Measurements from ENCODE around the gene MOSPD3.

The MOSPD3 gene

DNA sequence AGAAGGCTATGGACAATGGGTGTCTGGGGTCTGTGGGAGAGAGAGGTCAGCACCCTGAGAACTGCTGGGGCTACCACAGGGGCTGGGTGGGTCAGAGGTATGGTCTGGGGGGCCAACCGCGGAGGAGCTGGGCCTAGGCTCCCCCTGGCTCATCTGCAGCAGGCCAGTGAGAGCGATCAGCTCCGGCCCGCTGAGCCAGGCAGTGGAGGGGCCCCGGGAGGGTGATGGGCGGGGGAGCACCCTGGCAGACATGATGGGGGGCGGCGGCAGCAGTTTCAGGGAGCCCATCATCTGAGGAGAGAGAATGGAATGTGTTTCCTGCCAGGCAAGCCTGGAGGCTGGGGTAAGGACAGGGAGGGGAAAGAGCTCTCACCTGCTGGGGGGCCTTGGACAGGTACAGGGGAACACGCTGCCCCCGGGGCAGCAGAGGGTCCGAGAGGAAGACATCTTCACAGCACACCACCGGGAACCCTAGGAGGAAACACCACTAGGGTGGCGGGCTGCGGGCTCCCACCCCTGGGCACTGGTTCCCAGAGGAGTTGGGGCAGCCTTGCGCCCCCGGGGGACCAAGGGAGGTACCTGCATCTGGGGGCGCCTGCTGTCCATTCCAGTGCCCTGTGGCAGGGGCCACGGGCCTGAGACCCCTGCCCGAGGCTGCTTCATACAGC, 39.9 kb upstream of the MOSPD3 start:
- TF ChIP-seq GATA2 (IDR thresholded peaks at IDR 0.05; ENCODE audit: low read depth, low read length): no peak
- TF ChIP-seq GATA3 (IDR thresholded peaks at IDR 0.05; ENCODE audit: low read depth, low read length): no peak

DNA sequence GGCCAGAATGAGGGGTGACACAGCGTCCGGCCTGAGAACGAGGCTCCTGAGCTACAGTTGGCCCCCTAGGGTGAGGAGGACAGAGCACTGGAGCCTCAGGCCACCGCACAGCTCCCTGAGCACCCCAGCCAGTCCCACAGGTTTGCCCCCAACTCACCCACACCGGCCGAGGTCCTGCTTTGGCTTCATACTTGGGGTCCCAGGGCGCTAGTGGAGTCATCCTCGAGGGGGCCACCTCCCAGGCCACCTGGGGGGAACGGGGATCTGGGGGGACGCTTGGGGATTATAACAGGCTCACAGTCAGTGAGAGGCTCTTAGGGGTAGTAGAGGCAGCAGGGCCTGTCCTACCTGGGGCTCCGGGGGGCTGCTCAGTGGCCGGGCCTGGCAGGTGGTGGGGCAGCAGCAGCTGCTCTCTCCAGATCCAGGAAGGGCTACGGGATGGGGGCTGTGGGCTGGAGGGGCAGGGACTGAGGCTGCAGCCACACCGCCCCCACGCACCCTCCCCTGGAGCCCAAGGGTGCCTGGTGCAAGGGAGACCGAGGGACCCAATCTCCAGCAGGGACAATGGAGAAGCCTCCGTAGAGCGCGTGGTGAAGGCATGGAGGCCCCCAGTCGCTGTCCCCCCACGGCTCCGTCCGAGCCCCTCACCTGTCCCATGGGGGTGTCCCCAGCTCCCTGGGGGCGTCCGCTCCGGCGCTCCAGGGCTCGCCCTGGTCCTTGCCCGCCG, 39.2 kb upstream of the MOSPD3 start:
- TF ChIP-seq GATA3 (IDR thresholded peaks at IDR 0.05; ENCODE audit: low read depth, low read length): no peak
- TF ChIP-seq GATA2 (IDR thresholded peaks at IDR 0.05; ENCODE audit: low read depth, low read length): no peak

DNA sequence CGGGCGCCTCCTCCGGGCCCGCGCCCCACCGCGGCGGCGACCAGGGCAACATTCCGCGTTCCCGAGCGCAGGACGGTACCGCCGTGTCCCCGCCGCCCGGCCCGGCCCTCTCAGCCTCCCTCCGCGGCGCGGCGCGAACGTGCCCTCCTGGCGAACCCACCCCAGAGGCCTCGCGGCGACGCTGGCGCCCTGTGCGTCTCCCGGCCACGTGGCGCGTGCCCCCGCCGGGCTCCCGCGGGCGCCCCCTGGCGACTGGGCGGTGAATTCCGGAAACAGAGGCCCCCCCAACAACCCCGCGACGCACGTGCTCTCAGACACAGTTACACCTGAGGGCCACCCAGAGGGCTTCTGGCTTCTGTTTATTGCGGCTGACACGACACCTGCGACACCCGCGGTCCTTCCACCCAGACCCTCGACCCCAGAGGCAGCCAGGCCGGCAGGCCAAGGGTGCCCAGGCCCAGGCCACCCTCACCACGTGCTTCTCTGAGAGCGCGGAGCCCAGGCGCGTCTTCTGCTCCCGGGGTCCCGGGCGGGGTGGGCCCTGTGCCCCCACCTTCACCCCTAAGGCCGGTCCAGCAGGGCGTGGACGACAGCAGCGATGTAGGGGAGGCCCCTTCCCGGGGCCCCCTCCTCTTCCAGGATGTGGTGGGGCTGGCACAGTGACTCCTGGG, 38.5 kb upstream of the MOSPD3 start, which contains the start of gene SAP25:
Gene SAP25, minus strand, starts transcription at position 210 of the 671 bp plus-strand sequence. Its CDS starts 158 bp downstream, at position 52.
- TF ChIP-seq GATA3 (IDR thresholded peaks at IDR 0.05; ENCODE audit: low read depth, low read length) (no peak), GATA2 (IDR thresholded peaks at IDR 0.05; ENCODE audit: low read depth, low read length) (no peak)

DNA sequence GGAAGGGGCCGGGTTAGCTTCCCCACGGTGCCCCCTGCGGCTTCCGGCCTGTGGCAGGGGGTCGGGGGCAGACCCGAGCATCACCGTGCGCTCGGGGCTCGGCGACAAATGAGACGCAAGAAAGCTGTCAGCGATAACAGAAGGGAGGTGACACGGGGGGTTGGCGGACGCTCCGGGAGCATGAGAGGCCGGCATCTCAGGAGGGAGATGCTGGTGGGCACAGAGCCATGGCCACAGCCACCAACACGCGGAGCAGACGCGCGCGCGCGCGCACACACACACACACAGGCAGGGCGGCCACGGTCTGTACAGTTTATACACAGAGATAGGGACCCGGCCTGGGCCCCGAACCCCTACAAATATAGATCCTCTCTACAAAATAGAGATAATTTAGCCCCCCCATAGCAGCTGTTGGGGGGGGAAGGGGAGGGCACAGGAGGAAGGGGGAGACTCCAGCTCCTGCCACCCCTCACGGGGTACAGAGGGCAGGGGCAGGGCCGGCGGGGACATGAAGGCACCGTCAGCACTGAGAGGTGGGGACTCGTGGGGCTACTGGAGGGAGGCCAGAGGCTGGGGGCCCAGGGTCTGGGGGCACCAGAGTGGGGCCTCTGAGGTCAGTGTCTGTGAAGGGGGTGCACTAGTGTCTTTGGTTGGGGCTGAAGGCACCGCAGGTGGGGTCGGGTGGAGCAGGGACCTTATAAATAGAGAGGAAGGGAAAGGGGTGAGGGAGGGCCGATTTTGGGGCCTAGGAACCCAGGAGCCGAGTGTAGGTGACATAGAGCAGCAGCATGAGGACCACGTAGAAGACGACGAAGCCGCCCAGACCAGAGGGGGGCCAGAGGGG, 37.8 kb upstream of the MOSPD3 start:
- no peak for TF ChIP-seq GATA3 (IDR thresholded peaks at IDR 0.05; ENCODE audit: low read depth, low read length)
- no peak for TF ChIP-seq GATA2 (IDR thresholded peaks at IDR 0.05; ENCODE audit: low read depth, low read length)

DNA sequence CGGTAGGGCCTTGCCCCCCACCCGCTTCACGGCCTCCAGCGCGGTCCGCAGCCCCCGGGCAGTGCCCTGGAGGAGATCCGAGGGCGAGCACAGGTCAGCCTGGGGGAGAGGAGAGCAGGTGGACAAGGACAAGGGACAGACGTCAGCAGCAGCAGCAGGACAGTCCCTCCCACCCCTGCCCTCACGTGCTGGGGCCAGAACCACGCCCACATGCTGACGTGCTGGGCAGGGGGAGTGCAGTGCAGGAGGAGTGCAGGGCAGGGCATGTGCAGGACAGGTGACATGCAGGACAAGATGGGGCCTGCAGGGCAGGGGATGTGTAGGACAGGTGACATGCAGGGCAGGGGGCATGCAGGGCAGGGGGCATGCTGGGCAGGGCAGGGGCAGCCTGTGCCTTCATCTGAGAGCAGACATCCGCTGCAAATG, 37.1 kb upstream of the MOSPD3 start:
- no peak for TF ChIP-seq GATA2 (IDR thresholded peaks at IDR 0.05; ENCODE audit: low read depth, low read length)

DNA sequence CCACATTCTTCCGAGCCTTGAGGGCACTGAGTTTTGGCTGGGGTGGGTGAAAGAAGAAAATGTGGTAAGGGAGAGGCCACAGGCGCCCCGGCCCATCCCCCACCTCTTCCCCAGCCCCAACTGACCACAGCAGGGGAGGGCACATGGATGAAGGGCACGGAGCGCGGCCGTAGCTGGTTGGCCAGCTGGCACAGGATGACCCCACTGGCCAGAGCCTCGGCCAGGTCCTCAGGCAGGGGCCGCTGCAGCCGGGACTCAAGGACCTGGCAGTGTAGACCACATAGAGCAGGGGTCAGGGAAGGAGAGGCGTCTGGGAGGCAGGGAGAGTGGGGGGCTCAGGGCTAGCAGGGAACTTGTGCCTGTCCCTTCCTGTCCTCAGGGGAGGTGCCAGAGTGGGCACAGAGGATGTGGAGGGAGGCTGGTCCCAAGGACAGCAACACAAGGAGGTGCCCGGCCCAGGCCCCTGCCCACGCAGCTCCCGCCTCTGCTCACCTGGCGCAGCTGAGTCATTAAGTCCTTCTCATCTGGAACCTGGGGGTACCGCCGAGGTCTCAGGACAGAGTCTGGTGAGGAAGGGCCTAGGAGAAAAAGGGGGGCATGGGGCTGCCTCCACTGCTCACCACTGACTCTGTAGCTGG, 36.5 kb upstream of the MOSPD3 start:
- no peak for TF ChIP-seq GATA2 (IDR thresholded peaks at IDR 0.05; ENCODE audit: low read depth, low read length)
- no peak for TF ChIP-seq GATA3 (IDR thresholded peaks at IDR 0.05; ENCODE audit: low read depth, low read length)

DNA sequence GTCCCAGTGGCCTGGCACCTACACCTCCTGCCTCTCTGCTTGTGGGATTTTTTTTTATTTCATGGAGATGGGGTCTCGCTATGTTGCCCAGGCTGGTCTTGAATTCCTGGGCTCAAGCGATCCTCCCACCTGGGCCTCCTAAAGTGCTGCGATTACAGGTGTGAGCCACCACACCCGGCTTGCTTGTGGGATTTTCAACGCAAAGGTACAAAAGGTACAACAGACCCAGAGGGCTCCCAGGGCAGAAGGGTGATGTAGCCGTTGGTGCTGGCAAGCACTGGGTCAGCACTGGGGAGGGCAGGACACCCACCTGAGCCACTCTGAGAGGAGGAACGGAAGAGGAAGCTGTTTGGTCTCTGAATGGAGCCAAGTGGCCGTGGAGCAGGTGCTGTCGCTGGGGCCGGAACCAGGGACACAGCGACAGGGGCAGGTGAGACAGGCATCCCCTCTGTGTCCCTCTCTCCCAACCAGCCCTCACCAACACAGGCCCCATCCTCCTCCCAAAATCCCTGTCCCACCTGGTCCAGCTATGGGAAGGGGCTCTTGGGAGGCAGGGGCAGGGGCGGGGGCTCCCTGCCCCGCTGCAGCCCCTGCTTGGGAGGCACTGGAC, 35.9 kb upstream of the MOSPD3 start:
- TF ChIP-seq GATA3 (IDR thresholded peaks at IDR 0.05; ENCODE audit: low read depth, low read length) (no peak), GATA2 (IDR thresholded peaks at IDR 0.05; ENCODE audit: low read depth, low read length) (no peak)

DNA sequence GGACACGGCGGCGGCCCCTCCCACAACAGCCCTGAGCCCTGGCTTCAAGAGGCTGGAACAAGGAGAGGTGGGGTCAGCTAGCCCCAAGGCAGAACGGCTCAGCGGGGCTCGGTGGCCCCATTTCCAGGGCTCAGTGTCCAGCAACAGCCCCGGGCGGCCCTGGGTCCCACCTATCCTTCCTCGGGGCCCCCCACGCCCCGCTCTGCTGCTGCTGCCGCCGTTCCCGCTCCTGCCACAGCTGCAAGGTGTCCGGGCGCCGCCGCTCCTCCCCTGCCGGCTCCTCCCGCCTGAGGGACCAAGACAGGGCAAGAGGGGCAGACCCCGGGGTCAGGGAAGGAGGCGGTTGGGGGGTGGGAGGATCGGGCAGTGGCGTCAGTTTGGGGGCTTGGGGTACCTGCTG, 35.2 kb upstream of the MOSPD3 start:
- TF ChIP-seq GATA2 (IDR thresholded peaks at IDR 0.05; ENCODE audit: low read depth, low read length) (no peak), GATA3 (IDR thresholded peaks at IDR 0.05; ENCODE audit: low read depth, low read length) (no peak)

DNA sequence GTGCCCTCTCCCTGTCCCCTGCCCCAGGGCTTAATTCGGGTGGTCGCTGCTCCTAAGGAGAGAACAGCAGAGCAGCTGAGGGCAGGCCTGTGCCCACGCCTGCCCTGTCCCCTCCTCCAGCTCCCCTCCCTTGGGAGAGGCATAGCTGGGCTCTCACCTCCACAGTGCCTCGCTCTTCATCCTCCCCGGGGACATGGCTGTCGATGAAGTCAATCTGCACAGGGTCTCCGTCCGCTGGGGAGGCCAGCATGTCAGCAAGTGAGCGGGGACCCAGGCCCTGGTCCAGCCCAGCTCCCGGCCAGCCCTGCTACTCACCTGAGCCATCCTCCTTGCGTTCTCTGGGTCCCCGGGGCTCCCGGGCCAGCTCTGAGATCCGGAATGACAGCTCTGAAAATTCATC, 34.8 kb upstream of the MOSPD3 start:
- TF ChIP-seq GATA3 (IDR thresholded peaks at IDR 0.05; ENCODE audit: low read depth, low read length): no peak
- TF ChIP-seq GATA2 (IDR thresholded peaks at IDR 0.05; ENCODE audit: low read depth, low read length): no peak

DNA sequence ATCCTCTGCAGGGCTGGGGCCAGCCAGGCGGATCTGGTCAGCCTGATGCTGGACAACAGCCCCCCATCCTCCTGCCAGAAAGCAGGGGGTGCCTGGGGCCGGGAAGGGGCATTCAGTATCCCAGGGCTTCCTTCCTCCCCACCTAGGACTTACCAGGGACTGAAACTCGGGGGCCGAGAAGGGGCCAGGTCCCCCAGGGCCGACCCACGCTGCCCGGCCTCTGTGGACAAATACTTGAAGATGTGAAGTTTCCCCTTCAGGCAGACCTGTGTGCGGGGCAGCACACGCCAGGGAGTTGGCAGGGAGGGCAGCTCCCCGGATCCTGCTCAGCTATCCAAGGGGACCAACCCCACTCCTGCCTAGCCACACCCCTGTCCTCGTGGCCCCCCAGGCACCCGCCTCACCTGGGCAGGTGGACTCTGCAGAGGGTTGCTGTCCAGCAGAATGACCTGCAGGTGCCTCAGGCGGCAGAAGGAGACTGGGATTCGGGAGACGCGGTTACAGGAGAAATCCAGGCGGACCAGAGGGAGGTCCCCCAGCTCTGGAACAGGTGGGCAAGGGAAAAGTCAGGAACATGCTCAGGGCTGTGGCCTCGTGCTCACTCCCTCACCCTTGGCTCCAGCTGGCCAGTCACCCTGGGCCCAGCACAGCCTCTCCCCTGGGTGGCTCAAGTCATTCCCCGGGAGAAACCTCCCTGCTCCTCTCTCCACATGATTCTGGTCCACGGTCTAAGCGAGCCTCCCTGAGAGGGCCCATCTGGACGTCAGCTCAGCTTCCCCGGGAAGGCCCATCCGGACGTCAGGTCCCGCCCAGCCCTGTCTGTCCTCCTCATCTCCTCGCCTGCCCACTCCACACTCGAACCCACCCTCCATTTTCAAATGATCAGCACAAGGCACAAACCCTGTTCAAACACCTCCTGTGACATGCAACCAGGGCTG, 33.8 kb upstream of the MOSPD3 start:
- no peak for TF ChIP-seq GATA3 (IDR thresholded peaks at IDR 0.05; ENCODE audit: low read depth, low read length)
- TF ChIP-seq GATA2 (IDR thresholded peaks at IDR 0.05; ENCODE audit: low read depth, low read length): no peak

DNA sequence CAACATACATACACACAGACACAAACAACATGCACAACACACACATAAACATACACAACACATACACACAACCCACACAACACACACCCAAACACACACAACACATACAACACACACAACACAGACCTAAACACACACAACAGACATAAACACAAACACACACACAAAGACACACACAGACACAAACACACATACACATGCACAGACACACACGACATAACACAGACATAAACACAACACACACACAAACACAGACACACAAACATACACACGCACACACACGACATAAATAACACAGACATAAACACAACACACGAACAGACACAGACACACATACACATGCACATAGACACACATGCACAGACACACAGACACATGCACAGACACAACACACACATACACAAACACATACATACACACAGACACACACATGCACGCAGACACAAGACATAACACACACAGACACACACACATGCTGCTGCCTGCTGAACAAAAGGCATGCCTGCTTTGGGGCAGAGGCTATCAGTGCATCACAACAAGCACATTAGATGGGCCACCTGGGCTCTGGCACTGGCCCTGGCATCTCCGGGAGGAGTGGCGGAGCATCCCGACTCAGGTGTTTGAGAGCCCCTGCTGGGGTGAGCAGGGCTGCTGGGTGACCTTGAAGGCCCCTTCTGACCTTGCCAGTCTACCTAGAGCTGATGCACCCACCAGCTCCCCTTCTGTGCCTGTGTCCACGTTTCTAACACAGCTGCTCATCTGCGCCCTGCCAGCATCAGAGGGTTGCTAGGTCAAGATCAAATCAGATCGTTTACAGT, 31.7 kb upstream of the MOSPD3 start:
- TF ChIP-seq GATA2 (IDR thresholded peaks at IDR 0.05; ENCODE audit: low read depth, low read length): no peak
- TF ChIP-seq GATA3 (IDR thresholded peaks at IDR 0.05; ENCODE audit: low read depth, low read length): no peak

Measured in SH-SY5Y (cell line).